ENCODE results near the gene ZNF609. TPM values are rescaled to one million over a fixed set of nuclear protein-coding genes. Genes with fewer than 3 reads are reported as not detected.

The ZNF609 gene
- polyA plus RNA-seq, 1 experiment: 12.5 TPM

GRCh38 chr15:64731012-64731804 is 270.8 kb downstream of the ZNF609 start:
- POLR2A ChIA-PET: no interaction called here
- H3K4me3 ChIP-seq (ENCODE audit: low read depth, low read length): no peak overlapping the region

GRCh38 chr15:64731805-64732151 is 271.4 kb downstream of the ZNF609 start:
- Histone ChIP-seq H3K27me3 (ENCODE audit: control insufficient read depth, insufficient read depth, low read length) (no peaks in the 10 kb centered on the region), H3K4me3 (ENCODE audit: low read depth, low read length) (no peak overlapping the region), H3K36me3 (ENCODE audit: control insufficient read depth, insufficient read depth, low read length) (no peaks in the 10 kb centered on the region)
- DNase-seq (ENCODE audit: low read depth): no peak
- ChIA-PET POLR2A (no interaction called here), CTCF (interaction anchor here (0.7 to 24.4 kb wide), 25 partner anchors 9 to 364 kb away, joined by 3 to 416 read pairs (median 4); no protein-coding TSS in a partner anchor)
- no peak for TF ChIP-seq CTCF (IDR thresholded peaks at IDR 0.05; ENCODE audit: insufficient read depth, low read depth, low read length)

More at GRCh38 chr15:64731012-64731804, 270.8 kb downstream of the ZNF609 start:
- Histone ChIP-seq H3K36me3 (ENCODE audit: control insufficient read depth, insufficient read depth, low read length) (no peaks in the 10 kb centered on the region), H3K27me3 (ENCODE audit: control insufficient read depth, insufficient read depth, low read length) (no peaks in the 10 kb centered on the region)
- CTCF ChIA-PET: interaction anchor here (0.7 to 24.4 kb wide), 33 partner anchors 10 to 364 kb away, joined by 3 to 416 read pairs (median 4); no protein-coding TSS in a partner anchor
- TF ChIP-seq CTCF (IDR thresholded peaks at IDR 0.05; ENCODE audit: insufficient read depth, low read depth, low read length): peak; percentile 87
- no peak for DNase-seq (ENCODE audit: low read depth)

- ChIA-PET POLR2A (no interaction called here), CTCF (interaction anchor here (0.8 to 24.4 kb wide), 14 partner anchors 8 to 346 kb away, joined by 3 to 416 read pairs (median 4); no protein-coding TSS in a partner anchor)
- H3K36me3 ChIP-seq (ENCODE audit: control insufficient read depth, insufficient read depth, low read length): no peaks in the 10 kb centered on the region
- no peak for TF ChIP-seq CTCF (IDR thresholded peaks at IDR 0.05; ENCODE audit: insufficient read depth, low read depth, low read length)
- H3K27me3 ChIP-seq (ENCODE audit: control insufficient read depth, insufficient read depth, low read length): no peaks in the 10 kb centered on the region
- H3K4me3 ChIP-seq (ENCODE audit: low read depth, low read length): no peak overlapping the region
- no peak for DNase-seq (ENCODE audit: low read depth)
These were observed 271.9 kb downstream of the ZNF609 start for GRCh38 chr15:64732156-64732860.

Small RNA genes lying within 50 kb of the gene (small RNA-seq; reads per million reads assigned to genes)
- gene AC100830.2 (ENCODE audit: insufficient read length, low read depth, low replicate concordance) (not detected), gene RF00019 (ENCODE audit: insufficient read length, low read depth, low replicate concordance) (not detected), gene RNU6-549P (ENCODE audit: insufficient read length, low read depth, low replicate concordance) (not detected)

Other genes starting within 250 kb of the ZNF609 start
- gene CSNK1G1, start 104.4 kb upstream of the ZNF609 start, polyA plus RNA-seq (2011; rRNA removed): 8.0 and 14.1 TPM in 2 replicates
- 127 and 143 TPM in 2 replicates for gene PCLAF, start 79.1 kb upstream of the ZNF609 start, polyA plus RNA-seq (2011; rRNA removed)
- gene TRIP4, start 72.7 kb upstream of the ZNF609 start, polyA plus RNA-seq (2011; rRNA removed): 14.3 and 21.0 TPM in 2 replicates